ENCODE results near the gene RBM5.

The RBM5 gene

GRCh38 chr3:50121072-50122032 is 32.6 kb downstream of the RBM5 start:
- peak; percentile 92 for DNase-seq (ENCODE audit: low spot score)

DNA sequence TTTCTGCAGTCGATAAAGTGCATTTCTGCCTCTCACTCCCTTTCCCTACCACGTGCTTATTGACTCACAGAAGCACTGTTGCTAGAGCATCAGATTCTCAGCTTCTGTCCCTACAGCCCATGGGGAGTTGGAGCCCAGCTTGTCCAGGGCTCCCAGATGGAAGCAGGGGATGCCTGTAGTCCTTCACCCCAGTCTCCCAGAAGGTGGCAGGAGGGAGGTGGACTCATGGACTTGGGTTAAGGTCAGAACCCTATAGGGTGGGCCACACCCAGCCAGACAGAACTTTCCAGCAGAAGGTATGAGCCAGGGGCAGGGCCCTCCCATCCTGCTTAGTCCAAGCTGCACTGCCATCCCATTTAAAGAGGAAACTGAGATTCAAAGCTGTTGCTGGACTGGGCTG is 33.4 kb downstream of the RBM5 start:
- no peak for DNase-seq (ENCODE audit: low spot score)

DNA sequence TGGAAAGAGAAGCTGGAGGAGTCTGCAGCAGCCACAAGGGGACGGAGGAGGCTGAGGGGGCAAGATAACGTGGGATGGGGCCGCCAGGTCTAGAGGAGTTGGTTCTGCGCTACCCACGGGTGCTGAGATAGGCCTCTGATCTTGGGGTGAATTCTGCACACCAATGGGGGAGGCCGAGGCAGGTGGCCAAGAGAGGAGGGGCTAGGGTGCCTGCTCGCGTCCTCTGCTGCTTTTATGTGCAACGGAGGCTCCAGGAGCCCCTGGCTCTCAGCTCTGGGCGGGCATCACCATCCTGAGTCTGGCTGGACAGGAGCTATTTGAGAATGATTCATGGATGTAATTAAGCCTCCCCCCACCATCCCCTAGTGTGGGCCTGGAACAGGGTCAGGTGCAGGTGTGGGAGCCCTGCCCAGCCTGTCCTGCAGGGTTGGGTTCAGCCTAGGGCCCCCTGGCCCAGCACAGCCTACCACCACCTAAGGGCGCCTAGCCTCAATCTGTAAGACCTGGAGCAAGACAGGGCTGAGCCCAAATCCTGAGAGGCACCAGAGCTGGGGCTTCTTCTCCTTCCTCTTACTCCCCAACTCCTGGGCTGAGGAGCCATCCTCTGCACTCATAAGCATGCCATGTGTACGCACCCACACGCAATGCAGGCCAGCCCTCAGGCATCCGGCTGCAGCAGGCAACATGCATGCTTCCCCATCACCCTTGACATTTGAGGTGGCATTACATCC is 34.1 kb downstream of the RBM5 start:
- DNase-seq (ENCODE audit: low spot score): no peak

- no peak for DNase-seq (ENCODE audit: low spot score)
Observed at GRCh38 chr3:50123394-50124051, 34.8 kb downstream of the RBM5 start.

- no peak for DNase-seq (ENCODE audit: low spot score)
Observed at GRCh38 chr3:50124052-50124799, 35.5 kb downstream of the RBM5 start.

DNA sequence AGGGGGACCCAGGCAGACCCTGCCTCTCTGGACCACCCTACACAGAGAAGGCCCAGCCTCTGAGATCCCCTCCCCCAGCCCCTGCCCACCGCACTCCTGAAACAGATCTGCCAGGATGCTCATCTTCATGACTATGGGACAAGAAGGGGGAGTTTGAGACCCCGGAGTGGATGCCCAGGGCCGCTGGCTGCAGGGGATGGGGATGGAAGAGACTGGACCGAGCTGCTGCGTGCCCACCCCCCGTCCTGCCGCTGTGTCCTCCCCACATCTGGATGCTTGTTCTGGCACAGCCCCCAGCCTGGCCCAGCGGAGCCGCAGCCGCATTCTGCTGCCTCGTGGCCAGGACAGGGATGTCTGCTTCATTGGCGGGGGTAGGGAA is 36.1 kb downstream of the RBM5 start:
- peak; percentile 62 for DNase-seq (ENCODE audit: low spot score)

GRCh38 chr3:50125541-50126286 is 37.0 kb downstream of the RBM5 start:
- DNase-seq (ENCODE audit: low spot score): no peak

GRCh38 chr3:50126287-50127211 is 37.8 kb downstream of the RBM5 start:
- no peak for DNase-seq (ENCODE audit: low spot score)

DNA sequence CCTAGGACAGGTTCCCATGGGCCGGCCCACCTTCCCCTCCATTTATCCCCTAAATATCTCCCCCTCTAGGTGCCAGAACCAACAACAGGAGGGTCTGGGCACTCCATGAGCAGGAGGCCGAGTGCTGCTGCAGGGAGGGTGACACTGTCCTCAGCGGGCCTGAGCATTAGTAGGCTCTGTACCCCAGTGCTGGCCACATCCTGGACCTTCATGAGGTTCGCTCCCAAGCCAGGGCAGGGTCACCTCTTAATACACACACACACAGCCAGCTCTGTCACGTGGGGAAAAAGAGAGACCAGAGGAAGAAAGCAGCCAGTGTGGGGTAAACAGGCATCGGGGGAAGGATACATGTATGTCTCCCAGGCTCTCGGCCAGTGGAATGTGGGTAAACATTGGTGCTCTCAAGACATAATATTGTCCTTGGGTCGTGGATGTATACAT is 38.6 kb downstream of the RBM5 start:
- no peak for DNase-seq (ENCODE audit: low spot score)

DNA sequence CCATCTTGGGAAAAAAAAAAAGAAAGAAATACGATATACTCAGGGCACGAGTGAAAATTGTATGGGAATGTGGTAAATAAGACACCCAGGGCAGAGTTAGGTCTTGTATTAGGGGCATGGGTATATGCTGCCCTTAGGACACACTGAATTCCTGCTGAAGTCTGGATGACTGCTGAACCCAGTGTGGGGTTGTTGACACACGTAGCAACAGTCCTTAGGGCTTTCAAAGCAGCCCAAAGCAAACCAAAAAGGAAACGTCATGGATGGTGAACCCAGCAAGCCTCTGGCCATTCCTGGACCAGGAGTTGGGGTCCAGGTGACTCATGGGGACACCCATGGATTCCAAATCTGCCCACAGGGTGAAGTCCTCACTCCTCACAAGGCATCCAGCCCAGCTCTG is 39.3 kb downstream of the RBM5 start:
- DNase-seq (ENCODE audit: low spot score): no peak

DNA sequence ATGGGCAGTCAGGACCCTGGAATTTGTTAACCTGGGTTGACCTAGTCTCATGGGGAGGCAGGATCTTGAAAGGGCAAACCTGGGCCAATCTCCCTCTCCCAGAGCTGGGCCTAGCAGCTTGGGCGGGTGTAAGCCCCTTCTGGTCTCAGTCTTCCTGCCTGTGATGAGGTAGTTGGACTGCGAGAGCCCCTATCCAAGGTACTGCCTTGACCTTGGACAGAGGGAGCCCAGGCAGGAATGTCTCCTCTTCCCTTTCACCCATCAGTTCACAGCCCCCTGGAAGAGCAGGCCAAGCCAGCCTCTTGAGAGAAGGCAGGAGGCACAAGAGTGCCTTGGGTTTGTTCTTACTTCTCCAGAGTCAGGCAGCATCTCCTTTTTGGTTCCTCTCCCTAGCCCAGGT is 41.7 kb downstream of the RBM5 start:
- DNase-seq (ENCODE audit: low spot score): no peak

- peak; percentile 64 for DNase-seq (ENCODE audit: low spot score)
Observed at GRCh38 chr3:50132421-50133282, 43.9 kb downstream of the RBM5 start.

- DNase-seq (ENCODE audit: low spot score): no peak
Observed at GRCh38 chr3:50133283-50133615, 44.5 kb downstream of the RBM5 start.

DNA sequence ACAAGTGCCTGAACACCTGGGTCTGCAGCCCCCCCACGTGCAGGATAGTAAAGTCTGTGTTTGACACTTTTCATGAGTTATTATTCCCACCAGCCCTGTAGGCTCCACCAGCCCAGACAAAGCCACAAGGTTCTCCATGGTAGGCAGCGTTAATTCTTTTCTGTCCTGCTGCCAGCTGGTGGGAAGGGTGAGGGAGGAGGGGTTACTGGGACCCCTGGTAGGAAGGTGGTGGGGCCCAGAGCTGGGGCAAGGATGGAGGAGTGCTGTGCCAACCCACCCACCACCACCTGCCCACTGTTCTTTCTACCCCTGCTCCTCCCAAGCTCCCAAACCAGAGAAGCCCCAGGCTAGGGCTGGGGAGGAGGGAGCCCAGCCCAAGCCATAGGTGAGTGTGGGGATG is 45.6 kb downstream of the RBM5 start:
- DNase-seq (ENCODE audit: low spot score): no peak

- no peak for DNase-seq (ENCODE audit: low spot score)
Observed at GRCh38 chr3:50135964-50136363, 47.2 kb downstream of the RBM5 start.

- DNase-seq (ENCODE audit: low spot score): no peak
Observed at GRCh38 chr3:50136714-50137405, 48.1 kb downstream of the RBM5 start.

DNA sequence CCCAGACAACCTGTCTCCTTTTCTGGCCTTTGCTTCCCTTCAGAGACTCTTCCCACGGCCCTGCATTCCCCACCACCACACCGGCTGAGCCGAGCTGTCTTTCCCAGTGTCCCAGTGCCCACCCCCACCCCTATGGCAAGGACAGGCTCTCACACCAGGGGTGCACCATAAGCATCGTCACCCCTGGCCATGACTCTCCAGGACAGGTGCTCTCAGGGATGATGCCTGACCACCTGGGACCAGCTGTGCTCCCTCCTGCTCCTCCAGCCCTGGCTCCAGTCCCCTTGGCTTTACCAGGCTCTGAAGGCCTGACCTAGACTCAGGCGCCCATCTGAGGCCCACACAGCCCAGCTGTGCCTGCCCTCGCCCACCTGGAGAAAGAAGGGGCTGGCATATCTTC is 48.8 kb downstream of the RBM5 start:
- DNase-seq (ENCODE audit: low spot score): no peak

Measured in iPS-NIHi11 (cell line).